Muscle layer of duodenum (tissue), 2 donors: ENCODE measurements around the gene PHF23.
A peak's percentile ranks its signal among the peaks of the same experiment; 100 is the strongest.

Source experiments
- H3K27ac ChIP-seq: one replicate; pipeline ENCODE4 v1.7.0; 2013; ENCODE audit warnings: mild to moderate bottlenecking, low read length
- H3K27me3 ChIP-seq: one replicate; pipeline ENCODE4 v1.7.0; 2013; ENCODE audit warnings: low read depth, mild to moderate bottlenecking, control low read depth, low read length
- H3K36me3 ChIP-seq, 2 donors: one replicate each; pipeline ENCODE4 v1.7.0; 2013; ENCODE audit warnings: low read length in 2 of 2, control low read depth in 1 of 2, mild to moderate bottlenecking in 1 of 2; ENCODE audit not compliant: insufficient read depth in 2 of 2, control insufficient read depth in 1 of 2
- H3K4me1 ChIP-seq, 2 donors: one replicate each; pipeline ENCODE4 v1.7.0; 2013; ENCODE audit warnings: low read length in 2 of 2, mild to moderate bottlenecking in 2 of 2, control low read depth in 1 of 2, moderate library complexity in 1 of 2; ENCODE audit not compliant: insufficient read depth in 2 of 2, control insufficient read depth in 1 of 2
- H3K4me3 ChIP-seq, 2 donors: one replicate each; pipeline ENCODE4 v1.7.0; 2013; ENCODE audit warnings: low read length in 2 of 2, low read depth in 1 of 2, mild to moderate bottlenecking in 1 of 2
- H3K9me3 ChIP-seq, 2 donors: one replicate each; pipeline ENCODE4 v1.7.0; 2013; ENCODE audit warnings: low read length in 2 of 2, control low read depth in 1 of 2, mild to moderate bottlenecking in 1 of 2; ENCODE audit not compliant: control insufficient read depth in 1 of 2
- donor health status: healthy.

PHF23 gene

GRCh38 chr17:7266784-7267183 lies 27.5 kb upstream of the PHF23 start:
- H3K9me3 ChIP-seq = no peaks in the 10 kb centered on the region
- H3K4me3 ChIP-seq = no peak overlapping the region
- peaks cover 0 to 19% of the 10 kb centered on the region in 2 donors for H3K4me1 ChIP-seq
- no peaks in the 10 kb centered on the region for H3K36me3 ChIP-seq
- H3K27me3 ChIP-seq = peaks cover 22% of the 10 kb centered on the region
- no peak overlapping the region for H3K27ac ChIP-seq

- Histone ChIP-seq H3K4me1 (peaks cover 0 to 32% of the 10 kb centered on the region in 2 donors), H3K4me3 (no peak overlapping the region), H3K36me3 (peaks cover 9% of the 10 kb centered on the region in 2 donors), H3K9me3 (no peaks in the 10 kb centered on the region), H3K27me3 (peaks cover 28% of the 10 kb centered on the region), H3K27ac (peak overlapping the region; percentile 88)
These were observed 24.5 kb upstream of the PHF23 start for GRCh38 chr17:7263801-7264078.

DNA sequence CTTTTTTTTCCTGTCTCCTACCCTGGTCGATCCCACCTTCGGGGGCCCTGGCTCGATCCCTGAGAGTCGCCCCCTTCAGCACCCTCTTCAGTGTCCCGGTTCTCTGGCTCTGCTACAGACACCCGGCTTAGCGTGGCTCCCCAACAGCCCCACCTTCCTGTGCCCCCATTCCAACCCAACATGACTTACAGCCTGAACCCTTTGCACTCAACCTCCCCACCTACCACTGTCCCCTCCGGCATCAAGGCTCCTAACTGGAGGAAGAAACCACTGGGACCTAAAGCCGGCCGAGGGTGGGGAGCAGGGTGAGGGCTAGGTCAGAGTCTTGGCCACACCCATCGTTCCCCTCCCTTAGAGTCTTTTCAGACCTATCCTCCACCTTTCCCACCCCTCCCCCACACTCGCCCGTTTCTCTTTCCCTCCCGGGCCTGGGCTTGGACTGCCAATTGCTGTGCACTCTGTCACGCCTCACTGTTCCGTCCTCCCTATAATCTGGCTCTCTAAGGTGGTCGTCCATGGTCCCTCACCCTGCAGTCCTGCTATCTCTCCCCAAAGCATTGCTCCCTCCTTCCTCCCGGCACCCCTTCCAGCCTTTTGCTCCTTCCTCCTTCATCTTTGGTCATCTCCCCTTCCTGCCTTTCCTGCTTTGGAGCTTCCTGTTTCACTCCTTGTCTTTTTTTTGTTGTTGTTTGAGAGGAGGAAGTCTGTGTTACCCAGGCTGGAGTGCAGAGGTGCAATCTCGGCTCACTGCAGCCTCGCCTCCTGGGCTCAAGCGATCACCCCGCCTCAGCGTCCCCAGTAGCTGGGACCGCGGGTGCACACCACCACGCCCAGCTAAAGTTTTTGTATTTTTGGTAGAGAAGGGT lies 23.9 kb upstream of the PHF23 start:
- H3K36me3 ChIP-seq = peaks cover 14% of the 10 kb centered on the region in 2 donors
- H3K27me3 ChIP-seq = peaks cover 28% of the 10 kb centered on the region
- H3K4me1 ChIP-seq = peaks cover 0 to 32% of the 10 kb centered on the region in 2 donors
- peak overlapping the region; percentile 35 to 56 for H3K4me3 ChIP-seq
- peak overlapping the region; percentile 88 for H3K27ac ChIP-seq
- H3K9me3 ChIP-seq = no peaks in the 10 kb centered on the region

GRCh38 chr17:7262192-7262934 lies 23.1 kb upstream of the PHF23 start, which contains the start of gene CLDN7:
TSS of gene CLDN7 (minus strand) at chr17:7262478. CDS start at chr17:7262043, 435 bp downstream.
- no peaks in the 10 kb centered on the region for H3K9me3 ChIP-seq
- H3K4me3 ChIP-seq = peak within 1 kb of the TSS; percentile 56 to 60
- H3K36me3 ChIP-seq = peaks cover 14 to 22% of the 10 kb centered on the region in 2 donors
- H3K4me1 ChIP-seq = peaks cover 0 to 32% of the 10 kb centered on the region in 2 donors
- H3K27ac ChIP-seq = peak within 1 kb of the TSS; percentile 88
- peaks cover 28% of the 10 kb centered on the region for H3K27me3 ChIP-seq

DNA sequence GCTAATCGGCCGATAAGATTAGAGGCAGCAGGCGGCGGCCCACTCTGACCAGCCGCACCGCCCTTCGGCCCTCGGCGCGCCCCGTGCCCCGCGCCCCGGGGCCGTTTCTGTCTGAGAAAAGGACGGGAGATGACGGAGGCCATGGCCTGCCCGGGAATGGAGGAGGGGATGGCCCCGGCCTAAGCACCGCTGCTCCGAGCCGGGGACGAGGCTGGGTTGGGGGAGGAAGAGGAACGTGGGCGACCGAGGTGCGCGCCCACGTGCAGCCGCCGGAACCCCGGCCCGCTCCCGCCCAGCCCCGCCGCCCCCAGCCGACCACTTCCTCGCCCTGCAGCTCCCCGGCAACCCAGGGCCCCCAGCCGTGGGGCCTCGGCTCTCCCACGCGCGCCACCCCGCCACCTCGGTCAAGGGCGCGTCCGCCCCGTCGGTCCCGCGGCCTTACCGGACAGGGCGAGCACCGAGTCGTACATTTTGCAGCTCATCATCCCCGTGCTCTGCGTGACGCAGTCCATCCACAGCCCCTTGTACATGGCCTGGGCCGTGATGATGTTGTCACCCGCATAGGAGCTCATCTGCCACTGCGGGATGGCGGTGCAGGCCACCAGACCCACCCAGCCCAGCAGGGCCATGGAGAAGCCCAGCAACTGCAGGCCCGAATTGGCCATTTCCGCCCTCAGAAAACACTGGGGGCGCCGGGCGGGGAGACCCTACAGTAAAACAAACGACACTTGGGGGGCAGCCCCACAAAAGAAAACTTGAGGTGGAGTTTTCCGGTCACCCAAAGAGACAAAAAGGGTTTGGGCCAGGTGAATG lies 22.3 kb upstream of the PHF23 start:
- peaks cover 0 to 32% of the 10 kb centered on the region in 2 donors for H3K4me1 ChIP-seq
- no peaks in the 10 kb centered on the region for H3K9me3 ChIP-seq
- H3K36me3 ChIP-seq = peaks cover 20 to 29% of the 10 kb centered on the region in 2 donors
- H3K27me3 ChIP-seq = peaks cover 28% of the 10 kb centered on the region
- peak overlapping the region; percentile 42 to 60 for H3K4me3 ChIP-seq
- peak overlapping the region; percentile 54 for H3K27ac ChIP-seq

- Histone ChIP-seq H3K27me3 (peaks cover 28% of the 10 kb centered on the region), H3K9me3 (no peaks in the 10 kb centered on the region), H3K4me3 (peak overlapping the region; percentile 42 to 60), H3K4me1 (peaks cover 0 to 32% of the 10 kb centered on the region in 2 donors), H3K27ac (peak overlapping the region; percentile 84), H3K36me3 (peaks cover 25 to 36% of the 10 kb centered on the region in 2 donors)
These were observed 21.6 kb upstream of the PHF23 start for GRCh38 chr17:7260651-7261378.

DNA sequence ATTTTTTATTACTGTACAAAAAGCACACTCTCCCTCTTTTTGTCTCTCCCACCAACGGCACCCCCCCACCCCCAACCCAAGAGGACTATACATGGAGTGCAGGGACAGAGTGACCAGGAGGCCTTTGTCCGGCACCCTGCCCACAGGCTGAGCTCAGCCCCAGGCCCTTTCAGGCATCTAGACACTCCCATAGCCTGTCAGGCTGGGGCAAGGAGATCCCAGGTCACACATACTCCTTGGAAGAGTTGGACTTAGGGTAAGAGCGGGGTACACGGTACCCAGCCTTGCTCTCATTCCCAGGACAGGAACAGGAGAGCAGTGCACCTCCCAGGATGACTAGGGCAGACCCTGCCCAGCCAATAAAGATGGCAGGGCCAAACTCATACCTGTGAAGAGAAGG lies 20.9 kb upstream of the PHF23 start:
- peak overlapping the region; percentile 84 for H3K27ac ChIP-seq
- H3K4me1 ChIP-seq = peaks cover 0 to 32% of the 10 kb centered on the region in 2 donors
- peak overlapping the region in 1 of 2 donors; percentile 42 for H3K4me3 ChIP-seq
- no peaks in the 10 kb centered on the region for H3K9me3 ChIP-seq
- peaks cover 28% of the 10 kb centered on the region for H3K27me3 ChIP-seq
- H3K36me3 ChIP-seq = peaks cover 25 to 42% of the 10 kb centered on the region in 2 donors

DNA sequence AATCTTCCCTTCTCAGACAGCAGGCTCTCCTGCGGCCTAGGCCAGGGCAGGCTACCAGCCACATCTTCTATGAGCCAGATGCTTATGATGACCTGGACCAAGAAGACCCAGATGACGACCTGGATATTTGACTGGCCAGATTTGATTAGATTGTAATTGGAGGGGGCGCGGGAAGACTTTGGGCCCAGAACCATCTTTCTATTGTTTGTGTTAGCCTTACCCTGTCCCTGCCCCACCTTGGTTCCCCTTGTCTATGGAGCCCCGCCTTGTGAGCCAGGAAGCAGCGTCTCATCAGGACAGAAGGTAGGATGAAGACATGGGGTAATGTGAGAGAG lies 20.3 kb upstream of the PHF23 start:
- peak overlapping the region in 1 of 2 donors; percentile 34 for H3K4me3 ChIP-seq
- no peaks in the 10 kb centered on the region for H3K9me3 ChIP-seq
- peak overlapping the region; percentile 84 for H3K27ac ChIP-seq
- H3K4me1 ChIP-seq = peaks cover 0 to 32% of the 10 kb centered on the region in 2 donors
- H3K27me3 ChIP-seq = peaks cover 27% of the 10 kb centered on the region
- H3K36me3 ChIP-seq = peaks cover 31 to 48% of the 10 kb centered on the region in 2 donors

GRCh38 chr17:7258731-7259554 lies 19.7 kb upstream of the PHF23 start:
- H3K27me3 ChIP-seq = peaks cover 24% of the 10 kb centered on the region
- peaks cover 0 to 32% of the 10 kb centered on the region in 2 donors for H3K4me1 ChIP-seq
- peak overlapping the region; percentile 84 for H3K27ac ChIP-seq
- H3K4me3 ChIP-seq = peak overlapping the region in 1 of 2 donors; percentile 34
- peaks cover 36 to 53% of the 10 kb centered on the region in 2 donors for H3K36me3 ChIP-seq
- no peaks in the 10 kb centered on the region for H3K9me3 ChIP-seq
